ENCODE data around the gene CXCL17. TPM values are rescaled to one million over a fixed set of nuclear protein-coding genes. Genes with fewer than 3 reads are reported as not detected.
"Not testable (repeated sequence)": the region's sequence is repeated elsewhere in the genome, so short reads cannot be mapped to it uniquely, and the experiment has no call there.

CXCL17 gene
- total and polyA plus RNA-seq, 4 experiments from 2014 or later: not detected

DNA sequence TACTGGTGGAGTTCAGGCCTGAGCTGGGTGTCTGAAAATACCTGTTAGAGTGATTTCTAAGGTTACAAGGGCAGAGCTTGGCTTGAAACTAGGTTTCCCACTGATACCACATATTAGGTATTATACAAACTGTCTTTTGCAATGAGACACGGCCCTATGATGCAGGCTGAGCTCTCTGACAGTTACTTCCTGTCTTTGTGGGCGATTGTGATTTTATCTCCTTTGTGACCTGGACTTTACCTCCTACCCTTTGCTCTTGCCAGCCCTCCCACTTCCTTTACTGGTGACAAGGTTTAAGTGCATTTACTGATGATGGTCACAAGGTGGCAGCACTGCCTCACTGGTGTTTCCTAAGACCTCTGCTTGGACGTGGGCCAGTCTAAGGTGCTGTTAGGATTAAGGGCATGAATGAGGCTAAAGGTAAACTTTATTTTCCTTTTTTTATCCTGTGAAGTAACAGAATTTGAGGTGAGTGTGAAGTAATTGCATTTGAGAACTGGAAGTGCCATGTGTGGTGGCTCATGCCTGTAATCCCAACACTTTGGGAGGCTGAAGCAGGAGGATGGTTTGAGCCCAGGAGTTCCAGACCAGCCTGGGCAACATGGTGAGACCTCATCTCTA, 7.7 kb upstream of the CXCL17 start:
- Histone ChIP-seq H3K4me1 (ENCODE audit: insufficient read depth, low read length) (peaks cover 25% of the 10 kb centered on the region), H3K9me3 (ENCODE audit: control insufficient read depth in 1 of 2, low read length in 2 of 2) (no peaks in the 10 kb centered on the region), H3K36me3 (ENCODE audit: insufficient read depth, low read length) (no peaks in the 10 kb centered on the region), H3K4me3 (ENCODE audit: low read length in 2 of 2) (no peak overlapping the region), H3K27me3 (ENCODE audit: insufficient read depth, low read length) (no peaks in the 10 kb centered on the region), H3K27ac (ENCODE audit: low read depth, low read length) (peak overlapping the region; percentile 77)
- peak; percentile 87 to 93 (median 91) for DNase-seq
- Mint-ChIP-seq H3K27ac (no peak overlapping the region), H3K4me3 (no peak overlapping the region), H3K36me3 (no peaks in the 10 kb centered on the region), H3K4me1 (peaks cover 0 to 2% (median under 1%) of the 10 kb centered on the region in 4 donors), H3K9me3 (no peaks in the 10 kb centered on the region), H3K27me3 (no peaks in the 10 kb centered on the region)
- POLR2A ChIA-PET (ENCODE audit: partially characterized antibody): interaction anchor here (0.9 to 3.5 kb wide), 6 partner anchors 9 to 78 kb away, joined by 3 to 30 read pairs (median 4); partner anchors contain the start of gene CEACAM1
- intact Hi-C loops (cut with micrococcal nuclease): loop anchor here (1.0 kb wide), 5 partner anchors 12 to 146 kb away; no protein-coding TSS in a partner anchor
- CTCF ChIA-PET (ENCODE audit: partially characterized antibody): interaction anchor here (0.5 to 10.6 kb wide), 21 partner anchors 9 to 1031 kb away, joined by 3 to 167 read pairs (median 6); partner anchors contain the start of genes CEACAM1 and CXCL17

- intact Hi-C loops (cut with micrococcal nuclease); H3K36me3 Mint-ChIP-seq; H3K4me3 Mint-ChIP-seq; DNase-seq; H3K27ac Mint-ChIP-seq; H3K4me1 Mint-ChIP-seq; H3K9me3 Mint-ChIP-seq; H3K27me3 Mint-ChIP-seq; H3K4me3 ChIP-seq (ENCODE audit: low read length in 2 of 2); H3K27ac ChIP-seq (ENCODE audit: low read depth, low read length); H3K27me3 ChIP-seq (ENCODE audit: insufficient read depth, low read length); H3K36me3 ChIP-seq (ENCODE audit: insufficient read depth, low read length); H3K9me3 ChIP-seq (ENCODE audit: control insufficient read depth in 1 of 2, low read length in 2 of 2): not testable (repeated sequence)
- peaks cover 25% of the 10 kb centered on the region for H3K4me1 ChIP-seq (ENCODE audit: insufficient read depth, low read length)
- POLR2A ChIA-PET (ENCODE audit: partially characterized antibody): interaction anchor here (3.5 kb wide), 1 partner anchor 80 kb away, joined by 30 read pairs; the partner anchor contains the start of gene CEACAM1
- CTCF ChIA-PET (ENCODE audit: partially characterized antibody): interaction anchor here (3.7 to 10.6 kb wide), 2 partner anchors 80 to 148 kb away, joined by 21 to 167 read pairs; partner anchors contain the start of gene CEACAM1
Observed at GRCh38 chr19:42448306-42448705, 5.6 kb upstream of the CXCL17 start.

GRCh38 chr19:42445948-42446347, 3.2 kb upstream of the CXCL17 start:
- intact Hi-C loops (cut with micrococcal nuclease): no loop called here
- Histone ChIP-seq H3K4me3 (ENCODE audit: low read length in 2 of 2) (no peak overlapping the region), H3K9me3 (ENCODE audit: control insufficient read depth in 1 of 2, low read length in 2 of 2) (no peaks in the 10 kb centered on the region), H3K27me3 (ENCODE audit: insufficient read depth, low read length) (no peaks in the 10 kb centered on the region), H3K27ac (ENCODE audit: low read depth, low read length) (no peak overlapping the region), H3K36me3 (ENCODE audit: insufficient read depth, low read length) (no peaks in the 10 kb centered on the region), H3K4me1 (ENCODE audit: insufficient read depth, low read length) (peaks cover 36% of the 10 kb centered on the region)
- ChIA-PET POLR2A (ENCODE audit: partially characterized antibody) (no interaction called here), CTCF (ENCODE audit: partially characterized antibody) (interaction anchor here (1.0 to 2.4 kb wide), 6 partner anchors 7 to 83 kb away, joined by 3 to 8 read pairs (median 3); partner anchors contain the start of gene CEACAM1)
- H3K9me3 Mint-ChIP-seq: no peaks in the 10 kb centered on the region
- H3K4me1 Mint-ChIP-seq: peaks cover 10 to 21% (median 15%) of the 10 kb centered on the region in 4 donors
- H3K4me3 Mint-ChIP-seq: no peak overlapping the region
- no peaks in the 10 kb centered on the region for H3K27me3 Mint-ChIP-seq
- H3K27ac Mint-ChIP-seq: no peak overlapping the region
- no peaks in the 10 kb centered on the region for H3K36me3 Mint-ChIP-seq
- no peak for DNase-seq

GRCh38 chr19:42443944-42444398, 1.2 kb upstream of the CXCL17 start:
- H3K36me3 ChIP-seq (ENCODE audit: insufficient read depth, low read length): no peaks in the 10 kb centered on the region
- intact Hi-C loops (cut with micrococcal nuclease): no loop called here
- ChIA-PET CTCF (ENCODE audit: partially characterized antibody) (no interaction called here), POLR2A (ENCODE audit: partially characterized antibody) (no interaction called here)
- Mint-ChIP-seq H3K36me3 (no peaks in the 10 kb centered on the region), H3K27me3 (no peaks in the 10 kb centered on the region), H3K27ac (peak overlapping the region in 3 of 7 donors; percentile 12 to 48 (median 20)), H3K9me3 (no peaks in the 10 kb centered on the region), H3K4me1 (peaks cover 18 to 36% (median 27%) of the 10 kb centered on the region in 4 donors), H3K4me3 (no peak overlapping the region)
- no peaks in the 10 kb centered on the region for H3K9me3 ChIP-seq (ENCODE audit: control insufficient read depth in 1 of 2, low read length in 2 of 2)
- no peak for DNase-seq
- H3K4me1 ChIP-seq (ENCODE audit: insufficient read depth, low read length): peaks cover 26% of the 10 kb centered on the region
- no peak overlapping the region for H3K27ac ChIP-seq (ENCODE audit: low read depth, low read length)
- no peak overlapping the region for H3K4me3 ChIP-seq (ENCODE audit: low read length in 2 of 2)
- no peaks in the 10 kb centered on the region for H3K27me3 ChIP-seq (ENCODE audit: insufficient read depth, low read length)

GRCh38 chr19:42441049-42441445, 1.7 kb downstream of the CXCL17 start:
- no peaks in the 10 kb centered on the region for H3K9me3 ChIP-seq (ENCODE audit: control insufficient read depth in 1 of 2, low read length in 2 of 2)
- H3K27ac ChIP-seq (ENCODE audit: low read depth, low read length): no peak overlapping the region
- intact Hi-C loops (cut with micrococcal nuclease): no loop called here
- H3K4me1 Mint-ChIP-seq: peaks cover 21 to 42% (median 33%) of the 10 kb centered on the region in 4 donors
- DNase-seq: peak; percentile 15 to 62 (median 26)
- H3K36me3 ChIP-seq (ENCODE audit: insufficient read depth, low read length): no peaks in the 10 kb centered on the region
- H3K4me3 Mint-ChIP-seq: peak overlapping the region in 7 of 8 donors; percentile 40 to 87 (median 62)
- peak overlapping the region; percentile 28 to 92 (median 79) for H3K27ac Mint-ChIP-seq
- H3K4me3 ChIP-seq (ENCODE audit: low read length in 2 of 2): no peak overlapping the region
- no peaks in the 10 kb centered on the region for H3K27me3 ChIP-seq (ENCODE audit: insufficient read depth, low read length)
- peaks cover 27% of the 10 kb centered on the region for H3K4me1 ChIP-seq (ENCODE audit: insufficient read depth, low read length)
- POLR2A ChIA-PET (ENCODE audit: partially characterized antibody): interaction anchor here (1.3 to 2.8 kb wide), 5 partner anchors 9 to 330 kb away, joined by 3 to 16 read pairs (median 10); partner anchors contain the start of gene CEACAM1
- H3K27me3 Mint-ChIP-seq: no peaks in the 10 kb centered on the region
- no peaks in the 10 kb centered on the region for H3K9me3 Mint-ChIP-seq
- no peaks in the 10 kb centered on the region for H3K36me3 Mint-ChIP-seq
- CTCF ChIA-PET (ENCODE audit: partially characterized antibody): interaction anchor here (1.0 to 3.3 kb wide), 22 partner anchors 10 to 332 kb away, joined by 3 to 72 read pairs (median 6); partner anchors contain the start of genes CEACAM1 and LIPE

- POLR2A ChIA-PET (ENCODE audit: partially characterized antibody): interaction anchor here (1.3 to 2.8 kb wide), 5 partner anchors 10 to 329 kb away, joined by 3 to 16 read pairs (median 10); partner anchors contain the start of gene CEACAM1
- DNase-seq: peak; percentile 71 to 76 (median 74)
- Mint-ChIP-seq H3K4me1 (peaks cover 21 to 42% (median 33%) of the 10 kb centered on the region in 4 donors), H3K27me3 (no peaks in the 10 kb centered on the region), H3K9me3 (no peaks in the 10 kb centered on the region), H3K27ac (peak overlapping the region; percentile 28 to 92 (median 79)), H3K4me3 (peak overlapping the region in 7 of 8 donors; percentile 15 to 87 (median 62)), H3K36me3 (no peaks in the 10 kb centered on the region)
- Histone ChIP-seq H3K4me1 (ENCODE audit: insufficient read depth, low read length) (peaks cover 27% of the 10 kb centered on the region), H3K27ac (ENCODE audit: low read depth, low read length) (no peak overlapping the region), H3K4me3 (ENCODE audit: low read length in 2 of 2) (no peak overlapping the region), H3K36me3 (ENCODE audit: insufficient read depth, low read length) (no peaks in the 10 kb centered on the region), H3K27me3 (ENCODE audit: insufficient read depth, low read length) (no peaks in the 10 kb centered on the region), H3K9me3 (ENCODE audit: control insufficient read depth in 1 of 2, low read length in 2 of 2) (no peaks in the 10 kb centered on the region)
- CTCF ChIA-PET (ENCODE audit: partially characterized antibody): interaction anchor here (0.7 to 3.3 kb wide), 34 partner anchors 10 to 332 kb away, joined by 3 to 72 read pairs (median 4); partner anchors contain the start of genes CEACAM1 and LIPE
- intact Hi-C loops (cut with micrococcal nuclease): loop anchor here (1.0 kb wide), 1 partner anchor 20 kb away; no protein-coding TSS in a partner anchor
Observed at GRCh38 chr19:42440357-42441048, 2.2 kb downstream of the CXCL17 start.

Data from CD4-positive, alpha-beta memory T cell (primary cell).